Activated B cell treated with CpG ODN at 0.5 μM for 24 hours (primary cell): ENCODE data around the gene NUDT19. TPM values are rescaled to one million over a fixed set of nuclear protein-coding genes. Genes with fewer than 3 reads are reported as not detected.

Experiments used
- ATAC-seq: fragments of 200-7000 bp; cut with Tn5 transposase; one replicate; pipeline ENCODE4 v1.10.0; 2021; ENCODE audit warnings: low read depth, mild to moderate bottlenecking, moderate library complexity
- CTCF ChIA-PET: fragments of 350-600 bp; sonication (Branson Sonifier 250); formaldehyde crosslinking; loops from one replicate; lab custom pipeline; 2021; ENCODE audit warnings: antibody characterized with exemption; lab: Charles Lee
- POLR2A ChIA-PET: fragments of 350-600 bp; sonication (Branson Sonifier 250); formaldehyde crosslinking; loops from one replicate; lab custom pipeline; 2021; ENCODE audit warnings: antibody characterized with exemption; lab: Charles Lee
- DNase-seq: peaks from one replicate; pipeline ENCODE4 v3.0.0; 2022
- H3K27ac Mint-ChIP-seq: one replicate; pipeline ENCODE4 v1.8.0; 2020; ENCODE audit warnings: mixed read lengths
- H3K27me3 Mint-ChIP-seq: one replicate; pipeline ENCODE4 v1.8.0; 2021; ENCODE audit warnings: mixed read lengths
- H3K36me3 Mint-ChIP-seq: one replicate; pipeline ENCODE4 v1.8.0; 2021; ENCODE audit warnings: low read depth, mixed read lengths
- H3K4me1 Mint-ChIP-seq: one replicate; pipeline ENCODE4 v1.8.0; 2021; ENCODE audit warnings: mixed read lengths
- H3K4me3 Mint-ChIP-seq: one replicate; pipeline ENCODE4 v1.8.0; 2020; ENCODE audit warnings: mild to moderate bottlenecking, mixed read lengths
- H3K9me3 Mint-ChIP-seq: one replicate; pipeline ENCODE4 v1.8.0; 2020; ENCODE audit warnings: mixed read lengths
- intact Hi-C: fragments of 100-400 bp; cut with micrococcal nuclease; formaldehyde crosslinking; loops from one replicate; pipeline ENCODE4 v1.15.1; 2024
- total RNA-seq: library from RNA; stranded (reverse); gene quantifications from 2 replicates; pipeline ENCODE4 v1.2.3, GENCODE V29; 2022
- TF ChIP-seq, protein P1 (sequence below): fragments of 200-600 bp; IDR thresholded peaks from one replicate; pipeline ENCODE4 v1.8.0; 2022; ENCODE audit warnings: antibody characterized with exemption, mild to moderate bottlenecking

The NUDT19 gene
- total RNA-seq, 1 donor from 2014 or later: 9.0 TPM

DNA sequence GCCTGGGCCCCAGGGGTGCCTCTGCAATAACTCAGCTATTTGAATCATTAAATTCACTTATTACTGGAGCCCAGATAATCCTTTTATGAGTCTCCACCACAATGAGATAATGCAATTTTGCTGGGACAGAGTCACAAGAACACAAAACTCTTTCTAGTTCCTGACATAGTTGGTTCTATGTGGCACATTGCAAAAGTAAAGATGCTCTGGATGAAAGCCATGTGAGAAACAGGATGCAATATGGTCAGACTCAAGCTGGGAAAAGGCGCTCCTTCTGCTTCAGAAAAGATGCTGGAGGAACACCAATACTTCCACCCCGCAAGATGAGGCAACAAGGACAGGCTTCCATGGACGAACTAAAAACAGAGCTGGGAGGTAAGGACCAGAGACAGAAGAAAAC lies 22.3 kb upstream of the NUDT19 start:
- Mint-ChIP-seq H3K4me1 (peaks cover 29% of the 10 kb centered on the region), H3K36me3 (peaks cover 18% of the 10 kb centered on the region), H3K4me3 (no peak overlapping the region), H3K9me3 (no peaks in the 10 kb centered on the region), H3K27ac (no peak overlapping the region), H3K27me3 (no peaks in the 10 kb centered on the region)
- ChIA-PET CTCF (no interaction called here), POLR2A (no interaction called here)
- ATAC-seq (no peak), DNase-seq (no peak)
- TF ChIP-seq, protein P1, sequence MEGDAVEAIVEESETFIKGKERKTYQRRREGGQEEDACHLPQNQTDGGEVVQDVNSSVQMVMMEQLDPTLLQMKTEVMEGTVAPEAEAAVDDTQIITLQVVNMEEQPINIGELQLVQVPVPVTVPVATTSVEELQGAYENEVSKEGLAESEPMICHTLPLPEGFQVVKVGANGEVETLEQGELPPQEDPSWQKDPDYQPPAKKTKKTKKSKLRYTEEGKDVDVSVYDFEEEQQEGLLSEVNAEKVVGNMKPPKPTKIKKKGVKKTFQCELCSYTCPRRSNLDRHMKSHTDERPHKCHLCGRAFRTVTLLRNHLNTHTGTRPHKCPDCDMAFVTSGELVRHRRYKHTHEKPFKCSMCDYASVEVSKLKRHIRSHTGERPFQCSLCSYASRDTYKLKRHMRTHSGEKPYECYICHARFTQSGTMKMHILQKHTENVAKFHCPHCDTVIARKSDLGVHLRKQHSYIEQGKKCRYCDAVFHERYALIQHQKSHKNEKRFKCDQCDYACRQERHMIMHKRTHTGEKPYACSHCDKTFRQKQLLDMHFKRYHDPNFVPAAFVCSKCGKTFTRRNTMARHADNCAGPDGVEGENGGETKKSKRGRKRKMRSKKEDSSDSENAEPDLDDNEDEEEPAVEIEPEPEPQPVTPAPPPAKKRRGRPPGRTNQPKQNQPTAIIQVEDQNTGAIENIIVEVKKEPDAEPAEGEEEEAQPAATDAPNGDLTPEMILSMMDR: no peak
- intact Hi-C loops: no loop called here

DNA sequence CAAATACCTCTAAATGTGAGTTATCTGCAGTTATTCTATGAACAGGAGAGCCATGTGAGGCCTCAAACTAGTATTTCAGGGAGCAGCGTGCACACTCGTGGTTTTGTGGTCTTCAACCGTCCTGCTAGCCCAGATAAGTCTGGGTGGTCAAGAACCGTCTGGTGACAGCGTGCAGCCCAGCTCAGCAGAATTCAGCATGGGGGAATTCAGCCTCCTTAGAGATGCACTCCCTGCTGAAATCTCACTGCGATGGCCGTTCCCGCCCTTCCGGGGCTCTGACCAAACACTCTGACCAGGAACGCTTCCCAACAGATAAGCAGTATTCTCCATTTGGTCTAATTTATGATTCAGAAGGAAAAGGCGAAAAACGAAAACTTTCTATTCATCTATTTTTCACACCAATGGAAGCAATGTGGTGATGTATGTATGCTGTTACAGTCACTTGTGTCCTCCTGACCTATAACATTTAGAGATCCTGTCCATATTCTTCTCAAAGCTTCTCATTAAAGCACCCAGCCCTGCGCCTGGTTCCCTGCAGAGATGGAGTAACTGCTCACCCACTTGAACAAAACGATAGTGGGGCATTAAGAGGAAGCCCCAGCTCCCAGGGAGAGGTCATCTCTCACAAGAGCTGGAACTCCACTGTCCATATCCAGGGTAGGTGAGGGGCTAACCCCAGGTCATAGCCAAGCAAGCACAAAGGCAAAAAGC lies 19.6 kb upstream of the NUDT19 start:
- Mint-ChIP-seq H3K36me3 (peaks cover 10% of the 10 kb centered on the region), H3K4me3 (peak overlapping the region; percentile 11), H3K27ac (no peak overlapping the region), H3K9me3 (no peaks in the 10 kb centered on the region), H3K4me1 (peaks cover 29% of the 10 kb centered on the region), H3K27me3 (peaks cover 2% of the 10 kb centered on the region)
- DNase-seq (no peak), ATAC-seq (no peak)
- intact Hi-C loops: loop anchor here (10.0 kb wide), 2 partner anchors 393 to 703 kb away; partner anchors contain the start of genes CEBPG and RHPN2
- ChIA-PET CTCF (no interaction called here), POLR2A (no interaction called here)
- TF ChIP-seq, protein P1: no peak

DNA sequence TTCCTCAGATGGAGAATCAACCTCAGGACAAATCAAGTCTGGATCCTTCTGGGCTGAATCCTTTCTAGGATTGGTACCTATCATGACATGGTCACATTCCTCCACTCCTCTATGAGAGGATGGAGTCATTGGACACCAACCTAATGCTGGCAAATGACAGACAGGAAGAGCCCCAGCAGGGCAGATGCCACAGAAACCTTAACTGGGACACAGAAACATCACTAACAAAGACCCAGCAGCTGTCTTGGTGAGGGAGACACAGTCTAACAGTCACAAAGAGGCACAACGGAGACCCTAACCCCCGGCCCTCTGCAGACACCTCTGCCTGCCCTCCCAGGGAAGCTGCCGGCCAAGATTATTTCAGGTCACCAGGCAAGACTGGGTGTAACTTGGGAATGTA lies 18.8 kb upstream of the NUDT19 start:
- Mint-ChIP-seq H3K4me1 (peaks cover 34% of the 10 kb centered on the region), H3K36me3 (peaks cover 10% of the 10 kb centered on the region), H3K27ac (no peak overlapping the region), H3K27me3 (peaks cover 10% of the 10 kb centered on the region), H3K9me3 (no peaks in the 10 kb centered on the region), H3K4me3 (peak overlapping the region; percentile 91)
- CTCF ChIA-PET: no interaction called here
- POLR2A ChIA-PET: no interaction called here
- intact Hi-C loops: loop anchor here (10.0 kb wide), 2 partner anchors 392 to 702 kb away; partner anchors contain the start of genes CEBPG and RHPN2
- ATAC-seq: no peak
- TF ChIP-seq, protein P1: no peak
- DNase-seq: no peak

DNA sequence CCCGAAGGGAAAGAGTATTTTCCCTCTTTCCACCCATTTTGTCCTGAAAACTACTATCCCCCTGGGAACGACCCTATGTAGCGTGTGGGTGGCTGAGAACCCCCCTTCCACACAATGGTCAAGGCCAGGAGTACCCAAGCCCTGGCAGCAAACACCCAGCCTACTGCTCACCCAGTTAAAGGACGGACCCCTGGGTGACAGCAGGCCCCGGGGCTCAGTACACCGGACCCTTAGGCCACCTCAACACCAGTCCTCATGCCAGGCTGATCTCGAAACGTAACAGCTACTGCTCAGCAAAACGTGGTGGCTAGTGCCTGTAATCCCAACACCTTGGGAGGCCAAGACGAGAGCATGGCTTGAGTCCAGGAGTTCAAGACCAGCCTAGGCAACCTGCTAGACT lies 18.0 kb upstream of the NUDT19 start:
- peaks cover 34% of the 10 kb centered on the region for H3K4me1 Mint-ChIP-seq
- intact Hi-C loops: loop anchor here (10.0 kb wide), 2 partner anchors 391 to 701 kb away; partner anchors contain the start of genes CEBPG and RHPN2
- POLR2A ChIA-PET: interaction anchor here (1.1 kb wide), 1 partner anchor 18 kb away, joined by 4 read pairs; the partner anchor contains the start of gene NUDT19

More for the DNA sequence above, 18.0 kb upstream of the NUDT19 start:
- no peak for ATAC-seq
- H3K36me3 Mint-ChIP-seq: peaks cover 10% of the 10 kb centered on the region
- CTCF ChIA-PET: no interaction called here
- no peak for DNase-seq
- no peaks in the 10 kb centered on the region for H3K9me3 Mint-ChIP-seq
- peaks cover 10% of the 10 kb centered on the region for H3K27me3 Mint-ChIP-seq
- no peak overlapping the region for H3K27ac Mint-ChIP-seq
- peak overlapping the region; percentile 91 for H3K4me3 Mint-ChIP-seq
- TF ChIP-seq, protein P1: no peak
